Measurements from ENCODE around the gene ADO. TPM values are rescaled to one million over a fixed set of nuclear protein-coding genes. Genes with fewer than 3 reads are reported as not detected.

Gene ADO
- total RNA-seq, 1 donor from 2014 or later: 20.8 TPM

DNA sequence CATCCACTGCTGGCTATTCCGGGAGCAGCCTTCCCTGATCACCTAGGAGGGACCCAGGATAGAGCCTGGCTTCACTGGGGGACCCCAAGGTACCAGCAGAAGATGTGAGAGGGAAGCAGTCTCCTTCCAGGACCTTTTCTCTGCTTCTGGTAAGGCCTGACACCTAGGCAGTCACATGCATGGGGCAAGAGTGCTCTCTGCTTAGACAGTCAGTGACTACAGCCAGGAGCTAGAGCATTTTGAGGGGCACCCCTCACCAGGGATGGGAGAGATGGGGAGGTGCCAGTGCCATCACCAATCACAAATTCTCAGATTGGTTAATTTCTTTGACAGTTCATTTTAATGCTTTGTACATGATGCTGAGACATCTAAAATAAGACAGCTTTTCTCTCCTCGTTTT is 13.9 kb upstream of the ADO start:
- DNase-seq (ENCODE audit: extremely low read depth, low read depth, low spot score): no peak

DNA sequence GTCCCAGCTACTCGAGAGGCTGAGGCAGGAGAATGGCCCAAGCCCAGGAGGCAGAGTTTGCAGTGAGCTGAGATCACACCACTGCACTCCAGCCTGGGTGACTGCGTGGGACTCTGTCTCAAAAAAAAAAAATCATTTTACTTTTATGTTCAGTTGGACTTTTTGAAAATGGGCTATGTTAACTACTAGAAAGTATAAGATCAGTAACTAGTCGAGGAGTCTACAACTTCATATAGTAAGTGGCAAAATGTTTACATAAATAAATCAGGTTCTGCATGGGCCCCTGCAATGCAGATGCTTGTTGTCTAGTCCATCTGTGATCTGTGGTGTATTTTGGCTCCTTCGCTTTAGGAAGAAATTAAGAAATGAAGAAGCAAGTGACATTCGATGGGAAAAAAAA is 12.3 kb upstream of the ADO start:
- no peak for DNase-seq (ENCODE audit: extremely low read depth, low read depth, low spot score)

DNA sequence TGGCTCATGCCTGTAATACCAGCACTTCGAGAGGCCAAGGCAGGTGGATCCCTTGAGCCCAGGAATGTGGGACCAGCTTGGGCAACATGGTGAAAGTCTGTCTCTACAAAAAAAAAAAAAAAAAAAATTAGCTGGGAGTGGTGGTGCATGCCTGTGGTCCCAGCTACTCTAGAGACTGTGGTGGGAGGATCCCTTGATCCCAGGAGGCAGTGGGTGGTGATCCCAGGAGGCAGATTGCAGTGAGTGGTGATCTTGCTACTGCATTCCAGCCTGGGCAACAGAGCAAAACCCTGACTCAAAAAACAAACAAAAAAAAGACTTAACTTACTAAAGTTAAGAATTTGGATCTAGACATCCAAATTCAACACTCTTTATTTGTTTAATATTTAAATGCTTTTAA is 10.2 kb upstream of the ADO start:
- DNase-seq (ENCODE audit: extremely low read depth, low read depth, low spot score): no peak

DNA sequence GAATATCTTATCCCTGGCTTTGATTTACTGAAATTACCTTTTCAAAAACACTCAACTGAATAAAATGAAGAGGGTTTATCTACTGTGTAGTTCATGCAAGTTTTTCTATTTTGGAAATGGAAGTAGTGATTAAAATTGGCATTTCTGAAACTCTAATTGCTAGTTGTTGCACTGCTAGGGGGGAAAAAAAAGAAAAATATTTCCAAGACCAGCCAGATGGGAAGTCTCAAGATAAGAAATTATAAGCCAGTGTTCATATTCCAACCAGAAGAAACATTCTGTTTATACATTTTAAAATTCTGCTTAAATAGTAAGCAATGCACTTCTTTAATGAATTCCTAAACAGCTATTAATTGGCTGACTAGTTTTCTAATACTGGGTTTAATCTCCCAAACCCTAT is 9.4 kb upstream of the ADO start:
- DNase-seq (ENCODE audit: extremely low read depth, low read depth, low spot score): no peak

DNA sequence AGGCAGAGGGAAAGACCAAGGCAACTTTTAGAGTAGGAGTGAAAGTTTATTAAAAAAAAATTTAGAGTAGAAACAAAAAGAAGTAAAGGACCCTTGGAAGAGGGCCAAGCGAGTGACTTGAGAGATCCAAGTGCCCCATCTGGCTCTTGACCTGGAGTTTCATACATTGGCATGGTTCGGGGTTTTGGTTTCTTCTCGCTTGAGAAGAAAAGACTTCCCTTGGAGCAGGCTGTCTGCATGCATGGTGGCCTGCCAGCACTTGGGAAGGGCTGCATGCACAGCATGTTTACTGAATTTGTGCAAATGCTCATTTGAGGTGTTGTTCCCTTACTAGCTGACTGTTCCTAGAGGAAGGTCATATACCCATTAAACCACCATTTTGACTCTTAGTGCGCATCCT is 8.8 kb upstream of the ADO start:
- DNase-seq (ENCODE audit: extremely low read depth, low read depth, low spot score): no peak

DNA sequence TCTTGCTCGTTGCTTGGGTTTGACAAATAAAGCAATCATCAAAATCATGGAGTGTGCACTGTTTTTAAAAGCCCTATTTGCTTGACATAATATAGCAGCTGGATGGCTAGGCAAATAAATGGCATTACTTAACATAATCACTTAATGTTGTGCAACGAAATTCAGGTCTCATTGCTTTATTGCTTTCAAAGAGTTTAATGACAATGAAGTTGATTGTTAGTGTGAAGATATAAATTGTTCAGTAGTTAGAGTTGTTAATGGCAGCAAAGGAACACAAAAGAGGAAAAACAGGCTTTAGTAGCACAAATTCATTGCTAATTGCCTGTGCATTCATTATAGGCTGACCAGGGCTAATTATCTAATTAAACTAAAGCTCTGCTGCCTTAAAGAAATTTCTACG is 7.6 kb upstream of the ADO start:
- DNase-seq (ENCODE audit: extremely low read depth, low read depth, low spot score): no peak

DNA sequence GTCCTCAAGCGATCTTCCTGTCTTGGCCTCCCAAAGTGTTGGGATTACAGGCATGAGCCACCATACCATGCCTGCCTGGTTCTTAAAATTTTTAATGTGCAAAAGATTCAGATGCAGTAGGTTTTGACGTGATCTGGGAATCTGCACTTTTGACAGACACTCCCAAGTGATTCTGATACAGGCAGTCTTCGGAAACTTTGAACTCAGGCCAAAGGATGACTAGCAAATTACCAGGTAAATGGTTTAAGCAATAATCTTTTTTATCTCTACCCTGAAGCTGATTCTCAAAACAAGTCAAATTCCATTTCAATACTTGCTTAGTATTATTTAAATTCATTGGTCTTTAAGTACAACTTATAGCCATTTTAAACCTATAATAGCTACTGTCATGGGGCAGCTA is 2.6 kb upstream of the ADO start:
- no peak for DNase-seq (ENCODE audit: extremely low read depth, low read depth, low spot score)

DNA sequence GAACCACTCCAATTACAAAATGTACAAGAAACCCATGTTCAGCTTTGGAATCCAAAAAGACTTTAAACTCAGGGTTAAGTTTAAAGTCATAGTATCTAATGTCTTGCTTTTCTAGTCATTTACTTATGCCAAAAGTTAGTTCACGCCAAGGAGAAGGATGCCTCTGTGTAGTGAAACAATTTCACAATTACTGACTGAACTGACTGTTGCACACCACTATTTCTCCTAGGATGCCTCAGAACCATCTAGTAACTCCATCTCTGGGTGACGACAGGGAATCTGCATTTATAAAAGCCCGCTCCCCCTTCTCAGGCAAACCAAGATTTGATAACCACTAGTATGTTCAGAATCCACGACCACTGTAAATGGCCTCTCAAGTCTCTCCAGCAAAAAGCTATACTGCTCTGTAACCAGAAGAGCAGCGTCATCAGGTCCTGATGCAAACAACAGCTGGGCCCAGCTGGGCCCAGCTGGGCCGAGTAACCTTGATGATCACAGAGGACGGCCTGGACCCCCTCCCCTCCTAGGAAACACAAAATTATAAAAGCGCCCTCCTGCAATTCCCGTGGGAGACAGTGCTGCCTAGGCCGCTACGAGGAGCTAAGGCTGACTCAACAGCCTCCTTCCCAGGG is 680 bp upstream of the ADO start:
- DNase-seq (ENCODE audit: extremely low read depth, low read depth, low spot score): no peak

DNA sequence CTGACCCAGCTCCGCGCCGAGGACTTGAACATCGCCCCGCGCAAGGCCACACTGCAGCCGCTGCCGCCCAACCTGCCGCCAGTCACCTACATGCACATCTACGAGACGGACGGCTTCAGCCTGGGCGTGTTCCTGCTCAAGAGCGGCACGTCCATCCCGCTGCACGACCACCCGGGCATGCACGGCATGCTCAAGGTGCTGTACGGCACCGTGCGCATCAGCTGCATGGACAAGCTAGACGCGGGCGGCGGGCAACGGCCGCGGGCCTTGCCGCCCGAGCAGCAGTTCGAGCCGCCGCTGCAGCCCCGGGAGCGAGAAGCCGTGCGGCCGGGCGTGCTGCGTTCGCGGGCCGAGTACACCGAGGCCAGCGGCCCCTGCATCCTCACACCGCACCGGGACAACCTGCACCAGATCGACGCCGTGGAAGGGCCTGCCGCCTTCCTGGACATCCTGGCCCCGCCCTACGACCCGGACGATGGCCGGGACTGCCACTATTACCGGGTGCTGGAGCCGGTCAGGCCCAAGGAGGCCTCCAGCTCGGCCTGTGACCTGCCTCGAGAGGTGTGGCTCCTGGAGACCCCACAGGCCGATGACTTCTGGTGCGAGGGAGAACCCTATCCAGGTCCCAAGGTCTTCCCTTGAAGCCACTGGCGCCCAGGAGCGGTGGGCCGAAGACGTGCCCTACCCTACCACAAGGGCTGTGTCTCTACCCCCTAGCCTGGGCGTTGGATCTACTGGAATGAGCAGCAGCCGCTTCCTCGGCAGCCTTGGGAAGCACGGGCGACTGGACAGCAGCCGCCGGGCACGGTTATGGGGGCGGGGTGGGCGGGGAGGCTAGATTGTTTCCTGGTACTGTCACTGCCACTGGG is 945 bp downstream of the ADO start:
- no peak for DNase-seq (ENCODE audit: extremely low read depth, low read depth, low spot score)

DNA sequence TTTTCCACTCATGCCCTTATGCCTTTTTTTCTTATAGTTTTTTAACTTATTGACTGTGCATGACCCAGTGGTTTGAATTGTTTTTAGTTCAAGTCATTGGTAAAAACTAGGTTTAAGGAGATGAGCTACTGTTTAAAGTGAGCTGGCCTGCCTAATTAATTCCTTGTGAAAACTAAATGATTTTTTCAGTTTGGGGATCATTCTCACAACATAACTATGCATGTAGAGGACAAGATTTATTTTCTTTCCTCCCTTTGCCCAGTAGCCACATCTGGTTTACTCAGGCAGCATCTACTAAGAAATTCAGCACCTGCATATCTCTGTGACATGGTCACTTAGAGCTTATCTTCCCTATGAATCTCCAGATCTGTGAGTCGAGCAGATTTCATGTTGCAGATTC is 1.7 kb downstream of the ADO start:
- DNase-seq (ENCODE audit: extremely low read depth, low read depth, low spot score): no peak

DNA sequence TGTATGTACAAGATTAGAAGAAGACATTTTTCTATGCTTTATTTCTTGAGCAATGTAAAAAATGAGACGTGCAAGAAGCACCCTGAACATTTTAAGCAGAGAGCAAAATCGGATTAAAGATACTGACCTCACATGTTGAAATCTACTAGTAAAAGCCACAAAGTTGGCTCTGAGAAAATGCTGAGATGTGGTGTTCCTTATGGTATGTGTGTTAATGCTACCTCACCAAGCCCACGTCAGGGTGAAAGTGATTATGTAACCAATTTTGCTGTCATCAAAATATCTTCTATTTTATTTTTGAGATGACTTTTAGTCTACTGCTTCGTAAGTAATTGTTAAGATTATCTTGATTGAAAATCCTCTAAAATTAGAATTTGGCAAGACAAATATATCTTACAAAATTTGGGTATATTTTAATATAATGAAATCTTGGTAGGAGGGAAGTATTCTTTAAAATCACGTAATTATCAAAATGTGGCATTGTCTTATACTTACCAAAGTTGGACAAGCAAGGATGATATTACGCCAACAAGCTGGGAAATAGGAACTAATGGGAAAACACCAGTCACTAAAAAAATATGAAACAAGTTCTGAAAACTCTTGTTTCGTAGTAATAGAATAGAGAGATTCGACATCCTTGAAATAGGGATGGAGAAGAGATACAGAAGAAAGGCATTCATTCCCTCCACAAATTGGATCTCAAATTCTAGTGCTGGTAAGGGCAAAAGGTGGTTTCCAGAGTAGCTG is 5.8 kb downstream of the ADO start:
- DNase-seq (ENCODE audit: extremely low read depth, low read depth, low spot score): no peak

DNA sequence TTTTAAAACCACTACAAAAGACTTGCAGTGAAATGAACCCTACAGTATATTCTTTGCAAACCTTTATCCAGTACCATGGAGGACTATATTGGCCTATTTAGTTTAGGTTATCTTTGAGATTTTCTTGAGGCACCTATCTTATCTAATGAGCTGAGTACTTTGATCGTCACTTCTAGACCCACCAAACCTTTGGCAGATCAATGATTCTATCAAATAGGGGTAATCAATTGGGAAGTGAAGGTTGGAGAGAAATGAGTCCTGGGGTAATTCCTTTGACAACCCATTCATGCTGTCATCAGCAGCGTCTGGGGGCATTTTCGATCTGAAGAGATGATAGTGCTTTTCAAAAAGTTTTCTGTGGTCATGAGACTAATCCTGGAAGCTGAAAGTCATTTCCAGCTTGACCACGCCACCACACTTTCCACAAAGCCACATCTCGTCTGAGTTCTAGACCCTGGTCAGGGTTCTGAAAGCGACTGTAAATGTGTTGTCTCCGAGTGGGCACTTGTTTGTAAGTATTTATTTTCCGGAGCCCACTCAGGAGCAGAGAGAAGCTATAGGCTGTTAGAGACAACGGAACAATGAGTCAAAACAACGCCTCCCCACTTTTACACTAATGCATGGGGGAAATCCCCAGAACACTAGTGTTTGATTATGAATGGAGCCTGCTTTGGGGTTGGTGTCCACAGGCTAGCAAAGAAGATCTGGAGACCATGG is 6.8 kb downstream of the ADO start:
- no peak for DNase-seq (ENCODE audit: extremely low read depth, low read depth, low spot score)

DNA sequence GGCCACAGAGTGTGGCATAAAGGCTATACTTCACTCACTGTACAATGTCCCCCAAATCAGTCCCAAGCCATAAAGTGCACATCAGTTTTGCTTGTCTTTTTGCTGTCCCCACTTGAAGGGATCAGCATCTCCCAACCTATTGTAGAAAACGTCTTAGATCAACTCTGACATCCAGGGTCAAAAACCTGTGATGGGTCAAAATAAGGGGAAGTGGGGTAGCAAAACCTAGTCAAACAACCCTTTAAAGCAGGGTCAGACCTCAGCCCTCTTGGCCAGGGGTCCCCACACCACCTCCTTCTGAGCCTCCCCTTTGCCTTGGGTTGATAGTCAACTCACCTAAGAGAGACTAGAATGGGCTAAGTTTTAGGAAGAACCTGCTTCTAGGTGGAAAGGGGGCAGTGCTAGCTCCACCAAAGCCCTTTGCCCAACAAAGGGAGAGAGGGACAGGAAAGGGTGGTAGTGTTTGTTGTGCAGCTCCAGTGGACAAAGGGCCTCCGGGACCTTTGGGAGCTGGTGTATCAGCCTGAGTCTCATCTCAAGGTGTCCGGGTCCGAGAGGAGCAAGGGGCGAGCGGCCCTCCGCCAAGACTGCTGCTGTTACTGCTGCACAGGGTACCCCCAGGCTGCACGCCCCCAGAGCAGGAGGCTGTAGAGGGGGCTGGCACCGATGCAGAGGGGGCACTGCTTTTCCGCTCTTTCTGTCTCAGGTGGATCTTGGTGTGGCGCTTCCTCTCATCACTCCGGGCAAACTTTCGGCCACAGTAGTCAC is 8.3 kb downstream of the ADO start:
- DNase-seq (ENCODE audit: extremely low read depth, low read depth, low spot score): no peak

DNA sequence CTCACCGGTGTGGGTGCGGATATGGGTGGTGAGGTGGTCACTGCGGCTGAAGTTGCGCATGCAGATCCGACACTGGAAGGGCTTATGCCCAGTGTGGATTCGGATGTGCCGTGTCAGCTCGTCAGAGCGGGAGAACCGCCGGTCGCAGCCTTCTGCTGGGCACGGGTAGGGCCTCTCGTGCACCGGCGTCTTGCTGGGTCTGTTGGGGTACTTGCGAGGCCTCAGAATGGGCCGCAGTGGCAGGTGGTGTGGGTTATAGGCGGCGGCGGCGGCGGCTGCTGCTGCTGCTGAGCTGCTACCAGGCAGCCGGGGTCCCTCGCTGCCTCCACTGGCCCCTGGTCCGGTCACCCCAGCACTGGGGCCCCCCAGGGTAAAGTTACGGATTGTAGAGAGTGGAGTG is 8.9 kb downstream of the ADO start:
- DNase-seq (ENCODE audit: extremely low read depth, low read depth, low spot score): no peak

DNA sequence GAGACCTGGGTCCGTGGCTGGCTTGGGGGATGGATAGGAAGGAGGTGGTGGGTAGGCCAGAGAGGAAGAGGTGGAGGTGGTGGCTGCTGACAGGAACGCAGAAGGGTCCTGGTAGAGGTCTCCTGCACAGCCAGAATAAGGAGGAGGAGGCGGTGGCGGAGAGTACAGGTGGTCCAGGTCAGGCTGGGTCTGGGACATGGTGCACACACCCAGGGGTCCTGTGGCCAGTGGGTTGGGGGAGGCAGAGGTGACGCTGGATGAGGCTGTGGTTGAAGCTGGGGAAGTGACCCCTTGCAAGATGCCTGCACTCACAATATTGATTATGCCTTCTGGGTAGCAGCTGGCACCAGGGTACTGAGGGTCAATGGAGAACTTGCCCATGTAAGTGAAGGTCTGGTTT is 9.5 kb downstream of the ADO start:
- DNase-seq (ENCODE audit: extremely low read depth, low read depth, low spot score): no peak

DNA sequence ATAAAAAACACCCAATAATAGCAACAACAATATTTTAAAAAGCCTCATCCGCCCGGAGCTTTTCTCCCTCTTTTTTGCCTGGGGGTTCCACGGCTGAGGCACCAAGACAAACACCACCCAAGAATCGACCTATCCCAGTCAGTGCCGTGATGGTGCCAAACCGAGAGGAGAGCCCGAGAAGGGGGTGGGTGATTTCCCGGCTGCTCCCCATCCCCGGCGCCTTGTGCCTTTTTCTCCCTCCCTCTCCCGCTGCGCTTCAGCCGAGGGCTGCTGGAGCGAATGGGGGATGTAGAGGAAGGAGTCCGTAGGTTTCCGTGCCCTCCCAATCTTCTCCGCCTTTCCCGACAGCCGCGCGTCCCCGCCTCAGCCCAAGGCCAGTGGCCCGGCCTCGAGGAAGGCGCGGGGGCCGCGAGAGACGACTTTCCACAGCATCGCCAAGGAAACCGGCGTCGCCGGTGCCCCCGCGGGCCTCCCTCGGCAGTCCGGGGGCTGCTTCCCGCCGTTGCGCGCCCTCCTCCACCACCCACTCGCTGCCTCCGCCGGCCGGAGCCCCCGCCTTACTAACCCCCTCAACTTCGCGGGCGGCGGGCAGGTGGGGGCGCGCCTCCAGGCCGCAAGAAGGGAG is 10.3 kb downstream of the ADO start:
- no peak for DNase-seq (ENCODE audit: extremely low read depth, low read depth, low spot score)

DNA sequence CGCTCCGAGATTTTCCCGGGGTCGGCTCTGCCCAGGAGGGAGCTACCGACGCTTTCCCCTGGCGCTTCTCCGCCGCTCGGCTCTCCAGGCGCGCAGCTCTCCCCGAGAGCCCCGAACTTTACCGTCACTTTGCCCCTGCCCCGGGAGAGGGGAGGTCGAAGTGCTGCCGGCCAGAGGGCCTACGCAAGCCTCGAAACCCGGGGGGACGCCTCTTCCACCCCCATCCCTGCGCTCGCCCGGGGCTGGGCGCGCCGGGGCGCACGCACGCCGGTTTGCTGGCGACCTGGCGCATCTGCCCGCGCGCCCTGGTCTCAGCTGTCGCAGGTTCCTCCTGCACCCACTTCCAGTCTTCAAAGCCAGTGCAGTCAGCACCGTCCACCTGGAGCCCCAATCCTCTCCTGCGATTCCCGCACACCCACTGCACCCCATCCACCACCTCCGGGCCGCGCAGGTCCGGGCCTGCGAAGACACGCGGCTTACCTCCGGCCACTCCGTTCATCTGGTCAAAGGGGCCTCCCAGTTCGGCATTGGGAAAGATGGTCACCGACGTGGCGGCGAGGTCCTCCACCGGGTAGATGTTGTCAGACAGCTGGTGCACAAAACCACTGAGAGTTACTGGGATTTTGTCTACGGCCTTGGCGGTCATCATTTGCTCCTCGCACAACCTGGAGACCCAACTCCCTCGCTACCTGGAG is 11.0 kb downstream of the ADO start:
- DNase-seq (ENCODE audit: extremely low read depth, low read depth, low spot score): no peak

DNA sequence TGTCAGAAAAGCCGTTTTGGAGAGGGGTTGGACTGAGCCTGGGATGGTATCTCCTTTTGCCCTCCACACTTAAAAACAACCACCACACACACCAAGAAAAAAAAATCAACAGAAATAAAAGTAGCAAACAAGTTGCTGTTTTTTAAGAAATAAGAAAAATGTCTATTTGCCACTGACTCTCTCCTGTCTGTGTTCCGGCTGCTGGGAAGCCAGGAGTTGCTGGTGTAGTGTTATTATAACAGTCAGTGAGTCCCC is 11.5 kb downstream of the ADO start:
- DNase-seq (ENCODE audit: extremely low read depth, low read depth, low spot score): no peak

DNA sequence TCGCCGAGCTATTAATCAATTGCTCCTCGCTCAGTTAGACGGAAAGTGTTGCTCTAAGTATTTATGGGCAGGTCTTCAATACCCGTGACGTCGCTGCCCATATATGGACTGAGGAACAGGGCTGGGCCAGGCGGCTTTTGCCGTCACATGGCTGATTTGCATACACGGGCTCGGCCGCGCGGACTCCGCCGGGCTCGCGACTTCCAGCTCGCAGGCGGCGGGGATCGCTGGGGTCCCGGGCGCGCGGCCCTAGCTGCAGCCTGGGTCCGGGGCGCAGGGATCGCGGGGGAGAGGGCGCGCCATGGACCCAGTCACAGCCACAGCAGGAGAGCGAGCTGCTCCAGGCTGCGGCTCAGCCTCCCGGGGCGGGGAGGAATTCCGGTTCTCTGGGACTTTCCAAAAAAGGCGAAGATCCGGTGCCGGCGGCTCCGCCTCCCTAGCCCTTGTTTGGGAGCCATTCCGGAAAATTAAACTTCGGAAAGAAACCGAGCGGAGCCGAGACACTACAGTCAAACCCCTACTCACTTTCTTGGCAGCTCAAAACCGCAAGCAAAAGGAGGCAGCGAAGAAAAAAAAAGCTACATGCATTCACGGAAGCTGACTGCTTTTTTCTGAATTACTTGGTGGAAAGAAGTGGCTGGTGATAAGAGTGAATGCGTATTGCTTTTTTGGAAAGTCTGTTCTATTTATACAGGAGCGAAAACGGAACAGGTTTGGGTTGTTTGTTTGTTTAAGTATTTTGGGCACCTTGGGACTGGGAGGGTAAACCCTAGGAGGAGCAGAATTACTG is 12.0 kb downstream of the ADO start, which contains the start of gene EGR2:
Gene EGR2 (minus strand): TSS at position 36 of the 790 bp plus-strand sequence. CDS start 337 bp downstream, outside the sequence.
- DNase-seq (ENCODE audit: extremely low read depth, low read depth, low spot score): peak; percentile 75

Data from glomerular endothelial cell (primary cell).